DOHH2 (cell line): ENCODE data around the gene TGM1.

Experiments
- CTCF ChIP-seq: fragments of 200-600 bp; sonication (generic); IDR thresholded peaks from one replicate; pipeline ENCODE4 v1.5.1; 2014; ENCODE audit warnings: antibody characterized with exemption, mild to moderate bottlenecking, low read depth, low read length; ENCODE audit not compliant: poor library complexity, severe bottlenecking
- EZH2phosphoT487 ChIP-seq: fragments of 200-600 bp; sonication (generic); IDR thresholded peaks from 2 replicates; pipeline ENCODE4 v1.6.1; 2017; ENCODE audit warnings: borderline replicate concordance, mild to moderate bottlenecking, antibody characterized with exemption, low read length, moderate library complexity, mixed read lengths

GRCh38 chr14:24241829-24242443 lies 21.0 kb downstream of the TGM1 start:
- TF ChIP-seq CTCF (no peak), EZH2phosphoT487 (no peak)
